Measurements from ENCODE around the gene RNF128.

The RNF128 gene, protein sequence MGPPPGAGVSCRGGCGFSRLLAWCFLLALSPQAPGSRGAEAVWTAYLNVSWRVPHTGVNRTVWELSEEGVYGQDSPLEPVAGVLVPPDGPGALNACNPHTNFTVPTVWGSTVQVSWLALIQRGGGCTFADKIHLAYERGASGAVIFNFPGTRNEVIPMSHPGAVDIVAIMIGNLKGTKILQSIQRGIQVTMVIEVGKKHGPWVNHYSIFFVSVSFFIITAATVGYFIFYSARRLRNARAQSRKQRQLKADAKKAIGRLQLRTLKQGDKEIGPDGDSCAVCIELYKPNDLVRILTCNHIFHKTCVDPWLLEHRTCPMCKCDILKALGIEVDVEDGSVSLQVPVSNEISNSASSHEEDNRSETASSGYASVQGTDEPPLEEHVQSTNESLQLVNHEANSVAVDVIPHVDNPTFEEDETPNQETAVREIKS

DNA sequence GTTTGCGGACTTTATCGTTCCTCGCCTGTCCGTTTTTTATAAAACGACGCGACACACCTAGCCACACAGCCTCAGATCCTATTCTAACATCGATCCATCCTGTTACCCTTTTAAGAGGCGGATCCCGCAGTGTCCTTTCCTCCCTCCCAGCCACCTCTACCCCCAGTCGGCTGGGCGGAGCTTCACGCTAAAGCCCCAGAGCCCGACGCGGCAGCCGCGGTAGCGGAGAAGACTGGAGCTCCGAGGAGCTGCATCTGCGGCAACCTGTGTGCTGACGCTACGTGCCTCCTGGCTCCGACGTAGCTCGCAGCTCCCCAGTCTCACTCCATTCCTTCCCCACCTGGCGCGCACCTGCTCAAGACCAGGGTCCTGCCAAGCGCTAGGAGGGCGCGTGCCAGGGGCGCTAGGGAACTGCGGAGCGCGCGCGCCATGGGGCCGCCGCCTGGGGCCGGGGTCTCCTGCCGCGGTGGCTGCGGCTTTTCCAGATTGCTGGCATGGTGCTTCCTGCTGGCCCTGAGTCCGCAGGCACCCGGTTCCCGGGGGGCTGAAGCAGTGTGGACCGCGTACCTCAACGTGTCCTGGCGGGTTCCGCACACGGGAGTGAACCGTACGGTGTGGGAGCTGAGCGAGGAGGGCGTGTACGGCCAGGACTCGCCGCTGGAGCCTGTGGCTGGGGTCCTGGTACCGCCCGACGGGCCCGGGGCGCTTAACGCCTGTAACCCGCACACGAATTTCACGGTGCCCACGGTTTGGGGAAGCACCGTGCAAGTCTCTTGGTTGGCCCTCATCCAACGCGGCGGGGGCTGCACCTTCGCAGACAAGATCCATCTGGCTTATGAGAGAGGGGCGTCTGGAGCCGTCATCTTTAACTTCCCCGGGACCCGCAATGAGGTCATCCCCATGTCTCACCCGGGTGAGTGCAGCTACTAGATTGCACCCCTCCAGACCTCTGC lies at the start of gene RNF128:
Gene RNF128, plus strand, starts transcription at position 217 of the 953 bp plus-strand sequence. Its CDS starts 213 bp downstream, at position 430.
- peaks cover 0 to 3% of the 10 kb centered on the region in 2 donors for H3K4me1 Mint-ChIP-seq
- no peak for DNase-seq
- no peak within 1 kb of the TSS for H3K27ac Mint-ChIP-seq
- peak within 1 kb of the TSS in 1 of 2 donors; percentile 19 for H3K4me3 Mint-ChIP-seq
- peaks cover 31 to 33% of the 10 kb centered on the region in 2 donors for H3K27me3 Mint-ChIP-seq
- no peaks in the 10 kb centered on the region for H3K36me3 Mint-ChIP-seq
- ATAC-seq (replicated peaks), result no peak
- H3K9me3 Mint-ChIP-seq, result no peaks in the 10 kb centered on the region

- Mint-ChIP-seq H3K9me3 (peaks cover 3% of the 10 kb centered on the region in 2 donors), H3K4me3 (no peak overlapping the region), H3K27ac (no peak overlapping the region), H3K27me3 (no peaks in the 10 kb centered on the region), H3K4me1 (no peaks in the 10 kb centered on the region), H3K36me3 (no peaks in the 10 kb centered on the region)
- ATAC-seq (replicated peaks) (no peak), DNase-seq (no peak)
Observed at GRCh38 chrX:106680716-106681115, 45.8 kb upstream of the RNF128 start.

DNA sequence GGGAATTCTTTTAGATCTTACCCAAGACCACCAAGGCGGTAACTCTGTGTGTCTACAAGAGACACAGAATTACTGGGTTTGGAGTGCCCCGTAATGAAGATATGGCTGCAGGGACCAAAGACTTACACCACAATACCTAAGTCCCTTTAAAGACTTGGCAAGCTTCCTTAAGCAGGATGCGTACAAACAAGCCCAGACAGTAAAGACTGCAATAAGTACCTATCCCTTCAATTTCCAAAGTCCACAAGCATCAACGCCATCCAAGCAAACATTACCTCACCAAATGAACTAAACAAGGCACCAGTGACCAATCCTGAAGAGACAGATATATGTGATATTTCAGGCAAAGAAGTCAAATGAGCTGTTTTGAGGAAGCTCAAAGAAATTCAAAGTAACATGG lies 42.3 kb upstream of the RNF128 start:
- Mint-ChIP-seq H3K27ac (no peak overlapping the region), H3K9me3 (peaks cover 3 to 4% of the 10 kb centered on the region in 2 donors), H3K27me3 (no peaks in the 10 kb centered on the region), H3K4me1 (no peaks in the 10 kb centered on the region), H3K4me3 (no peak overlapping the region), H3K36me3 (no peaks in the 10 kb centered on the region)
- DNase-seq (no peak), ATAC-seq (replicated peaks) (no peak)

DNA sequence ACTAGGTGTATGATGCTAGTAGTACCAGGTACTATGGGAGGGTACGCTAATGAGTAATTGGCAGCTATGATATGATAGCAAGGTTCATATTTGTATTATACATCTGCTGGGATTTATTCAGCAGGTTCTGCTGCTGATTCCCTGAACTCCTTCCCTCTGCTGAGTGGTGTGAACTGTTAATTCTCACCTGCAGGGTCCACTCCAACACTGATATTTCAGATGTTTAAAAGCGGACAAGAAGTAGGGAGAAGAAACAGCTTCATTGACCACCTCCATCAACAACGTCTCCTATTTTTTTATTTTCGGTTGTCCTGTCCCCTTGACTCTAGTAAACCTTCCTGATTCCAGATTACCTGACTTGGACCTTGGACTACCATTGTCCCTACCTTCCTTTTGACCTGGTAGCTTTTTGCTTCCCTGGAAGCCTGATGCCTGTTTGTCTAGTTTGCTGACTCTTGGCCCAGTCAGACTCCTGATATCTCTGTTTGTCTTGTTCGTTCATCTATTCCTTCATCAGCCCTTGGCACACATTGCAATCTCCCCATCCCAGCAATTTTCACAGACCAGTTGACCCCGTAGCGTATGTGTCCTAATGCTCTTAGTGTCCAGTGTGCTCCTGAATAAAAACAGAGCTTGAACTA lies 34.0 kb upstream of the RNF128 start:
- Mint-ChIP-seq H3K27me3 (no peaks in the 10 kb centered on the region), H3K9me3 (no peaks in the 10 kb centered on the region), H3K4me3 (no peak overlapping the region), H3K36me3 (no peaks in the 10 kb centered on the region), H3K27ac (no peak overlapping the region), H3K4me1 (peaks cover 0 to 6% of the 10 kb centered on the region in 2 donors)
- DNase-seq (no peak), ATAC-seq (replicated peaks) (no peak)

GRCh38 chrX:106696502-106696901 lies 30.0 kb upstream of the RNF128 start:
- no peak overlapping the region for H3K4me3 Mint-ChIP-seq
- H3K36me3 Mint-ChIP-seq, result no peaks in the 10 kb centered on the region
- H3K4me1 Mint-ChIP-seq, result peaks cover 0 to 6% of the 10 kb centered on the region in 2 donors
- H3K27ac Mint-ChIP-seq, result no peak overlapping the region
- no peaks in the 10 kb centered on the region for H3K9me3 Mint-ChIP-seq
- H3K27me3 Mint-ChIP-seq, result peaks cover 3 to 14% of the 10 kb centered on the region in 2 donors
- ATAC-seq (replicated peaks) (no peak), DNase-seq (no peak)

DNA sequence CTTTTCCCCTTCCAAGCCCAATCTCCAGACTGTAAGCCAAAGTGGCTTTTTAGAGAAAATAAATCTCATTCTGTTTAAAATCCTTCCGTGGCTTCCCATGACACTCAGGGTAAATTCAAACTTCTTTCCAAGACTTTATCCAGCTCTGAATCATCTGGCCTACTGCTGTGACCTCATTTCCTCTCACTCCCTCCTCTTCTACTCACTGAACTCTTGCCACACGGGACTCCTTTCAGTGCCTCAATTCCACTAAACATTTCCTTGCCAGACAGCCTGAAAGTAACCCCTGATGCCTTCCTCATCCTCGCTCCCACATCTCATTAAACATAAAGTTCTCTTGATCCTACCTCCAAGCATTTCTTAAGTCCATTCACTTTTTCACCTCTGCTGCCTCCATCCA lies 27.8 kb upstream of the RNF128 start:
- H3K4me1 Mint-ChIP-seq, result peaks cover 0 to under 1% of the 10 kb centered on the region in 2 donors
- no peaks in the 10 kb centered on the region for H3K9me3 Mint-ChIP-seq
- H3K36me3 Mint-ChIP-seq, result no peaks in the 10 kb centered on the region
- H3K4me3 Mint-ChIP-seq, result no peak overlapping the region
- no peak overlapping the region for H3K27ac Mint-ChIP-seq
- ATAC-seq (replicated peaks), result no peak
- H3K27me3 Mint-ChIP-seq, result peaks cover 3 to 19% of the 10 kb centered on the region in 2 donors
- no peak for DNase-seq

DNA sequence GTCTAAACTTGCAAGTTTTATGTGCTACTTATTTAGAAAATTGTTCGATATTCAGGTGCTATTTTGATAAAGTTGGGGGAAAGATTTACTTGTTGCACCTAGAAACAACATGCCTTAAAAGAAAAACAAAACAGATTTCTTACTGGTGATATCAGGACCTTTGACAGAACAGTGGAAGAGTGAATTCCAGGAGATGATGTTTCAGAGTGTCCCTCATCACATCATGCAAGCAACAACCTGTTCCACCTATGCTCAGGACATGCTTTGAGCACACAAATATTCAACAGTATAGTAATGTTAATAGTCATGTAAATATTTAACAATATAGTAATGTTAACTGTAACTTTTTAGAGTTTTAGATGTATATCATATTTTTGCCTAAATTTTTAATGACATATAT lies 23.9 kb upstream of the RNF128 start:
- H3K27ac Mint-ChIP-seq, result no peak overlapping the region
- no peaks in the 10 kb centered on the region for H3K36me3 Mint-ChIP-seq
- ATAC-seq (replicated peaks) (no peak), DNase-seq (no peak)
- no peaks in the 10 kb centered on the region for H3K4me1 Mint-ChIP-seq
- H3K9me3 Mint-ChIP-seq, result no peaks in the 10 kb centered on the region
- H3K27me3 Mint-ChIP-seq, result peaks cover 3 to 19% of the 10 kb centered on the region in 2 donors
- no peak overlapping the region for H3K4me3 Mint-ChIP-seq

GRCh38 chrX:106706466-106706865 lies 20.0 kb upstream of the RNF128 start:
- Mint-ChIP-seq H3K9me3 (no peaks in the 10 kb centered on the region), H3K4me3 (no peak overlapping the region), H3K4me1 (no peaks in the 10 kb centered on the region), H3K36me3 (no peaks in the 10 kb centered on the region), H3K27ac (no peak overlapping the region), H3K27me3 (peaks cover 0 to 5% of the 10 kb centered on the region in 2 donors)
- no peak for ATAC-seq (replicated peaks)
- no peak for DNase-seq

DNA sequence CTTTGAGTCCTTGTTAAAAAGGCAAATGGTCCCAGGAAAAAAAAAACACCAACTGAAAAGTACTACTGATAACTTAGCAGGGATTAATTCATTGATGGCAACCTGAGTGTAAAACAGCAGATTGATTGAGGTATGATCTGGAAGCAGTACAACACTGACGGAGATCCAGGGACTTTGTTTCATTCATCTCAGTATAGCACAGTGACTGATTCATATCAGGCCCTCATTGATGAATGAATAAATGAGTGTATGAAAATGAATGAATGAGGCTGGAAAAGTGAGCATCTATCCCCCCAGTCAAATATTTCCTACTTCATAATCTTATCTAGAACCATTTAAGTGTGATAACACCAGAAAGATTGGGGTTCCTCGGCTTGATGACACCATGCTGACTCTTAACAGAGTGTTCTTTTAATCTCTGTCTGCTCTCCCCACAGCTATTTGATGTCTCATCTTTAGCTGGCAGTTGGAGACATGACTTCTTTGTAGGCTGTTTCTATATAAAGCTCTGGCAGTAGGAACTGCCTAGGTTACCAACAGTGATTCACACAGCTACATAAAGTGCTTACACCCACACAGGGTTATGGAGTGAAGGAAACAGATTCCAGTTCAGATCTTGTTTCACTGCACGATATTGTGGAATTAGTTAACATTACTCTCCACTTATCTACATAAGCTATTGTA lies 18.6 kb upstream of the RNF128 start:
- DNase-seq (no peak), ATAC-seq (replicated peaks) (no peak)
- H3K4me3 Mint-ChIP-seq, result no peak overlapping the region
- H3K27me3 Mint-ChIP-seq, result no peaks in the 10 kb centered on the region
- no peaks in the 10 kb centered on the region for H3K36me3 Mint-ChIP-seq
- H3K9me3 Mint-ChIP-seq, result no peaks in the 10 kb centered on the region
- no peak overlapping the region for H3K27ac Mint-ChIP-seq
- no peaks in the 10 kb centered on the region for H3K4me1 Mint-ChIP-seq

- H3K27ac Mint-ChIP-seq, result no peak overlapping the region
- ATAC-seq (replicated peaks) (no peak), DNase-seq (no peak)
- H3K27me3 Mint-ChIP-seq, result no peaks in the 10 kb centered on the region
- H3K4me1 Mint-ChIP-seq, result no peaks in the 10 kb centered on the region
- no peaks in the 10 kb centered on the region for H3K36me3 Mint-ChIP-seq
- H3K9me3 Mint-ChIP-seq, result no peaks in the 10 kb centered on the region
- no peak overlapping the region for H3K4me3 Mint-ChIP-seq
Observed at GRCh38 chrX:106710771-106711170, 15.7 kb upstream of the RNF128 start.

- no peaks in the 10 kb centered on the region for H3K9me3 Mint-ChIP-seq
- H3K27me3 Mint-ChIP-seq, result no peaks in the 10 kb centered on the region
- no peak for DNase-seq
- no peaks in the 10 kb centered on the region for H3K36me3 Mint-ChIP-seq
- H3K4me3 Mint-ChIP-seq, result no peak overlapping the region
- no peak for ATAC-seq (replicated peaks)
- H3K27ac Mint-ChIP-seq, result no peak overlapping the region
- no peaks in the 10 kb centered on the region for H3K4me1 Mint-ChIP-seq
Observed at GRCh38 chrX:106711375-106711774, 15.1 kb upstream of the RNF128 start.

DNA sequence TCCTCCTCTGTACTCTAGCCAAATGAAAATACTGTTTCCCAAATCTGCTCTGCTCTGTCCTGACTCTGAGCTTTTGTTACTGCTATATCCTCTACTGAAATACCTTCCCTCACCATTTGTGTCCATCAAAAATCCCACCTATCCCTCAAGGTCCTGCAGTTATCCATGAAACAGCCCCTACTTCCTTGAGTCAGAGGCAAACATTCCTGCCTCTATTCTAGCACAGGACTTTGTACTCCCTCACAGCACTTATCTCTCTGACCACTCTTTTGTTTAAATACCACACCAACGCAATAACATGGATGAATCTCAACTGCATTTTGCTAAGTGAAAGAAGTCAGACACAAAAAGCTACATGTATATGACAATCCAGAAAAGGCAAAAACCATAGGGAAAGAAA lies 10.5 kb upstream of the RNF128 start:
- ATAC-seq (replicated peaks) (no peak), DNase-seq (no peak)
- H3K36me3 Mint-ChIP-seq, result no peaks in the 10 kb centered on the region
- no peak overlapping the region for H3K4me3 Mint-ChIP-seq
- no peaks in the 10 kb centered on the region for H3K4me1 Mint-ChIP-seq
- no peak overlapping the region for H3K27ac Mint-ChIP-seq
- H3K27me3 Mint-ChIP-seq, result no peaks in the 10 kb centered on the region
- H3K9me3 Mint-ChIP-seq, result no peaks in the 10 kb centered on the region

GRCh38 chrX:106716463-106716862 lies 10.0 kb upstream of the RNF128 start:
- Mint-ChIP-seq H3K9me3 (no peaks in the 10 kb centered on the region), H3K27ac (no peak overlapping the region), H3K4me1 (no peaks in the 10 kb centered on the region), H3K27me3 (no peaks in the 10 kb centered on the region), H3K4me3 (no peak overlapping the region), H3K36me3 (no peaks in the 10 kb centered on the region)
- ATAC-seq (replicated peaks) (no peak), DNase-seq (no peak)

DNA sequence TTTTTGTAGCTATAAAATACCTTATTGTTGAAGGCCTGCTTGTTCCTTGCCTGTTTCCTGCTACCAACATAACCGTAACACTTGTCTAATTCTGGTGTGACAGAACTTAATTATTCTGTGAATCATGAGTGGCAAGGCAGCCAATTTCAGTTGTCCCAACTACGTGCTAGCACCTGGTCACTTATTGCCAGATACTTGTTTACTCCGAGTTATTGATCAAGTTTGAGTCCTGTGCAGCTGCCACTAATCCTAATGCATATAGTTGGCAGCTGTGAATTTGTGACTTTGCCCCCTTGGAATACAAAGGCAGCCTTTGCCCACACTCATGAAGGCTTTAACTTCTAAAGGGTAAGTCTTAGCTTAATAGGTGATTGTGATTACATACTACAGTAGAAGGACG lies 7.8 kb upstream of the RNF128 start:
- Mint-ChIP-seq H3K36me3 (no peaks in the 10 kb centered on the region), H3K4me1 (no peaks in the 10 kb centered on the region), H3K9me3 (no peaks in the 10 kb centered on the region), H3K27me3 (peaks cover 2 to 3% of the 10 kb centered on the region in 2 donors), H3K27ac (no peak overlapping the region), H3K4me3 (no peak overlapping the region)
- DNase-seq (no peak), ATAC-seq (replicated peaks) (no peak)
